HEK293 (cell line): Measurements from ENCODE around the gene NTN4.

ENCODE experiments used
- CTCF ChIA-PET: fragments of 350-600 bp; formaldehyde crosslinking; extraction: SDS; loops from one replicate; lab custom pipeline; 2021; ENCODE audit warnings: antibody characterized with exemption; lab: Yijun Ruan, JAX
- POLR2A ChIA-PET: fragments of 300-600 bp; formaldehyde crosslinking; extraction: SDS; loops from one replicate; lab custom pipeline; 2020; ENCODE audit warnings: antibody characterized with exemption, inconsistent platforms; lab: Yijun Ruan, JAX
- H3K27ac ChIP-seq: fragments of 200-500 bp; sonication (Bioruptor generic); 2 replicates; pipeline ENCODE4 v1.5.1; 2014; ENCODE audit warnings: low read depth, low read length, control low read depth, inconsistent platforms; ENCODE audit errors: extremely low read depth
- H3K36me3 ChIP-seq, 2 experiments: fragments of 200-500 bp in 1 of 2; sonication (Bioruptor generic) in 1 of 2; 1 replicate in 1 of 2; 2 replicates in 1 of 2; pipeline ENCODE4 v1.5.1; 2014 to 2017; ENCODE audit warnings: inconsistent platforms in 2 of 2, low read length in 2 of 2; ENCODE audit not compliant: control insufficient read depth in 2 of 2, insufficient read depth in 1 of 2
- H3K4me1 ChIP-seq: fragments of 200-500 bp; sonication (Bioruptor generic); 2 replicates; pipeline ENCODE4 v1.5.1; 2014; ENCODE audit warnings: mild to moderate bottlenecking, low read length, inconsistent platforms; ENCODE audit not compliant: control insufficient read depth, insufficient read depth
- H3K4me3 ChIP-seq: 2 replicates; pipeline ENCODE4 v1.5.1; 2011; ENCODE audit warnings: low read depth, mild to moderate bottlenecking, control low read depth, low read length, moderate library complexity
- H3K9me3 ChIP-seq: fragments of 200-500 bp; sonication (Bioruptor generic); 2 replicates; pipeline ENCODE4 v1.5.1; 2014; ENCODE audit warnings: low read depth, low read length, inconsistent platforms; ENCODE audit not compliant: control insufficient read depth, insufficient read depth
- EGR2 ChIP-seq: fragments of 450-650 bp; formaldehyde crosslinking; IDR thresholded peaks from 2 replicates; pipeline ENCODE4 v1.5.1; 2016; ENCODE audit warnings: low read depth, missing biosample characterization, missing genetic modification characterization
- FEZF1 ChIP-seq: fragments of 450-650 bp; formaldehyde crosslinking; IDR thresholded peaks from 2 replicates; pipeline ENCODE4 v1.5.1; 2016; ENCODE audit warnings: missing biosample characterization, missing genetic modification characterization
- KLF17 ChIP-seq: fragments of 450-650 bp; formaldehyde crosslinking; IDR thresholded peaks from 2 replicates; pipeline ENCODE4 v1.5.1; 2016; ENCODE audit warnings: missing biosample characterization, missing genetic modification characterization
- OVOL3 ChIP-seq: fragments of 450-650 bp; formaldehyde crosslinking; IDR thresholded peaks from 2 replicates; pipeline ENCODE4 v1.5.1; 2016; ENCODE audit warnings: missing biosample characterization, missing genetic modification characterization
- PRDM10 ChIP-seq: fragments of 450-650 bp; formaldehyde crosslinking; IDR thresholded peaks from 2 replicates; pipeline ENCODE4 v1.5.1; 2016; ENCODE audit warnings: missing biosample characterization, missing genetic modification characterization
- PRDM2 ChIP-seq: fragments of 450-650 bp; formaldehyde crosslinking; IDR thresholded peaks from 2 replicates; pipeline ENCODE4 v1.5.1; 2016; ENCODE audit warnings: missing biosample characterization, missing genetic modification characterization, borderline replicate concordance
- SP2 ChIP-seq: fragments of 450-650 bp; formaldehyde crosslinking; IDR thresholded peaks from 2 replicates; pipeline ENCODE4 v1.5.1; 2016; ENCODE audit warnings: missing biosample characterization, missing genetic modification characterization
- SP7 ChIP-seq: fragments of 450-650 bp; formaldehyde crosslinking; IDR thresholded peaks from 2 replicates; pipeline ENCODE4 v1.5.1; 2016; ENCODE audit warnings: missing biosample characterization, missing genetic modification characterization
- ZBTB20 ChIP-seq: fragments of 450-650 bp; formaldehyde crosslinking; IDR thresholded peaks from 2 replicates; pipeline ENCODE4 v1.5.1; 2016; ENCODE audit warnings: missing biosample characterization, missing genetic modification characterization
- ZNF138 ChIP-seq: fragments of 450-650 bp; formaldehyde crosslinking; IDR thresholded peaks from 2 replicates; pipeline ENCODE4 v1.5.1; 2016; ENCODE audit warnings: missing biosample characterization, missing genetic modification characterization, borderline replicate concordance
- ZNF174 ChIP-seq: fragments of 450-650 bp; formaldehyde crosslinking; IDR thresholded peaks from 2 replicates; pipeline ENCODE4 v1.5.0; 2017; ENCODE audit warnings: missing biosample characterization, mild to moderate bottlenecking, missing genetic modification characterization
- ZNF214 ChIP-seq: fragments of 450-650 bp; formaldehyde crosslinking; IDR thresholded peaks from 2 replicates; pipeline ENCODE4 v1.5.1; 2017; ENCODE audit warnings: missing biosample characterization, mild to moderate bottlenecking, missing genetic modification characterization, borderline replicate concordance
- ZNF221 ChIP-seq: fragments of 450-650 bp; formaldehyde crosslinking; IDR thresholded peaks from 2 replicates; pipeline ENCODE4 v1.5.1; 2017; ENCODE audit warnings: missing biosample characterization, missing genetic modification characterization, borderline replicate concordance
- ZNF398 ChIP-seq: fragments of 450-650 bp; formaldehyde crosslinking; IDR thresholded peaks from 2 replicates; pipeline ENCODE4 v1.5.1; 2017; ENCODE audit warnings: missing biosample characterization, missing genetic modification characterization
- ZNF48 ChIP-seq: fragments of 450-650 bp; formaldehyde crosslinking; IDR thresholded peaks from 2 replicates; pipeline ENCODE4 v1.5.1; 2016; ENCODE audit warnings: missing biosample characterization, missing genetic modification characterization
- ZNF530 ChIP-seq: fragments of 450-650 bp; formaldehyde crosslinking; IDR thresholded peaks from 2 replicates; pipeline ENCODE4 v1.5.1; 2016; ENCODE audit warnings: low read depth, missing biosample characterization, missing genetic modification characterization
- ZNF596 ChIP-seq: fragments of 450-650 bp; IDR thresholded peaks from 2 replicates; pipeline ENCODE4 v1.5.0; 2018; ENCODE audit warnings: missing biosample characterization, mild to moderate bottlenecking, missing genetic modification characterization, moderate library complexity
- ZNF621 ChIP-seq: fragments of 450-650 bp; formaldehyde crosslinking; IDR thresholded peaks from 2 replicates; pipeline ENCODE4 v1.5.1; 2017; ENCODE audit warnings: missing biosample characterization, missing genetic modification characterization
- ZNF701 ChIP-seq: fragments of 450-650 bp; formaldehyde crosslinking; IDR thresholded peaks from 2 replicates; pipeline ENCODE4 v1.5.1; 2016; ENCODE audit warnings: missing biosample characterization, missing genetic modification characterization
- ZSCAN30 ChIP-seq: fragments of 450-650 bp; IDR thresholded peaks from 2 replicates; pipeline ENCODE4 v1.5.1; 2018; ENCODE audit warnings: missing biosample characterization, mild to moderate bottlenecking, missing genetic modification characterization, moderate library complexity

Gene NTN4

GRCh38 chr12:95836185-95836609, 45.6 kb upstream of the NTN4 start (continued):
- TF ChIP-seq PRDM2 (tag by site-specific recombination) (no peak), FEZF1 (tag by site-specific recombination) (peak; percentile 63), PRDM10 (tag by site-specific recombination) (no peak), ZNF221 (tag by site-specific recombination) (no peak), SP2 (tag by site-specific recombination) (no peak), SP7 (tag by site-specific recombination) (peak; percentile 53), ZNF621 (peak; percentile 20; the same call in 1 of the 2 replicates), ZNF701 (no peak), ZNF48 (no peak), ZBTB20 (tag by site-specific recombination) (peak; percentile 45; the same call in 1 of the 2 replicates), ZNF596 (tag by site-specific recombination) (no peak), EGR2 (no peak), OVOL3 (tag by site-specific recombination) (no peak)

GRCh38 chr12:95834572-95834971, 44.0 kb upstream of the NTN4 start:
- H3K4me1 ChIP-seq = peaks cover 1% of the 10 kb centered on the region
- no peak overlapping the region for H3K4me3 ChIP-seq
- TF ChIP-seq ZNF174 (tag by site-specific recombination) (no peak), ZNF530 (no peak), ZSCAN30 (tag by site-specific recombination) (no peak), ZNF398 (tag by site-specific recombination) (no peak), ZNF138 (tag by site-specific recombination) (no peak), ZNF214 (tag by site-specific recombination) (no peak), KLF17 (tag by site-specific recombination) (no peak)
- H3K27ac ChIP-seq = no peak overlapping the region
- ChIA-PET POLR2A (no interaction called here), CTCF (interaction anchor here (0.6 to 1.4 kb wide), 3 partner anchors 18 to 256 kb away, joined by 3 to 4 read pairs (median 3); partner anchors contain the start of gene CCDC38)
- H3K36me3 ChIP-seq = no peaks in the 10 kb centered on the region
- no peaks in the 10 kb centered on the region for H3K9me3 ChIP-seq
